HG03159 (cell line): ENCODE measurements around the gene OR5AS1.
"Not testable (repeated sequence)": the region's sequence is repeated elsewhere in the genome, so short reads cannot be mapped to it uniquely, and the experiment has no call there.

ENCODE experiments used
- ATAC-seq: cut with Tn5 transposase; IDR thresholded peaks from one replicate; pipeline ENCODE4 v1.9.1; 2021; ENCODE audit warnings: mild to moderate bottlenecking, moderate library complexity; ENCODE audit not compliant: unreplicated experiment

The OR5AS1 gene

DNA sequence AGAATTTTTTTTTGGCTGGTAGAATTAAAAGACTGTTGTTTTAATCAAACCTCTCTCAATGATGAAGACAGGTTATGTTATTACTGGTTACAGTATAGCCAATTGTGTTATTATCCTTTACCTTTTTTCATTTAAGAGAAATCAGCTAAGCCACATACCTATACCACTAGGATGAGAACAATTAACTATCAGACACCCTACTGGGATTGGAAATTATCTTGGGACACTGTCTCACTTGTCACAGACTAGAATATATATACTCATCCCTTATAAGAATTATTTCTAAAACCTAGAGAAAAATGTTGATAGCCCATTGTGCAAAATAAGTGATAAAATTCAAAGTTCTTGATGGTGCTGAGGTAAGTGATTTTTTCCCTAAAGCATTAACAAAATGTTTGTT is at the start of gene OR5AS1:
TSS of gene OR5AS1 (plus strand) at position 301 of the 400 bp plus-strand sequence. CDS start 2,765 bp downstream, outside the sequence.
- ATAC-seq, result no peak

DNA sequence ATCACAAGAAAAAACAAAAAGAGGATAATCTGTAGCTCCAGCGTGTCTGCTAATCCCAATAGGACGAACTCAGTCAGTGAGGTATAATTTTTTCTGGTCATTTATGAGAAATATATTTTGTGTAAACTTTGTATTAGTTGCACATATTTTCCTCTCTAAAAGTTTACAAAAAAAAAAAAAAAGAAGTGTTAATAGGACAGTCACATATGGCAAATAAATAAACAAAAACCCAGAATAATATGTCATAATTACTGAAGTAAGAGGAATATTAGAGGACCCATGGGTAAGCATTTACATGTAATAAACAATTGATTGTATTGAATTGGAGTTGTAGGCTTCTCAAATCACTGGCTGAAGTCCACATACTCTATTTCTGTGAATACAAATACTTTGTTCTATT is 32.9 kb upstream of the OR5AS1 start, which contains the start of gene OR5F1:
TSS of gene OR5F1 (minus strand) at position 101 of the 400 bp plus-strand sequence. CDS start at position 101, 0 bp downstream.
- ATAC-seq, result no peak

- no peak for ATAC-seq
These were observed 16.7 kb upstream of the OR5AS1 start for GRCh38 chr11:56010716-56011115.

GRCh38 chr11:56013805-56014204 is 13.6 kb upstream of the OR5AS1 start:
- ATAC-seq, result no peak

DNA sequence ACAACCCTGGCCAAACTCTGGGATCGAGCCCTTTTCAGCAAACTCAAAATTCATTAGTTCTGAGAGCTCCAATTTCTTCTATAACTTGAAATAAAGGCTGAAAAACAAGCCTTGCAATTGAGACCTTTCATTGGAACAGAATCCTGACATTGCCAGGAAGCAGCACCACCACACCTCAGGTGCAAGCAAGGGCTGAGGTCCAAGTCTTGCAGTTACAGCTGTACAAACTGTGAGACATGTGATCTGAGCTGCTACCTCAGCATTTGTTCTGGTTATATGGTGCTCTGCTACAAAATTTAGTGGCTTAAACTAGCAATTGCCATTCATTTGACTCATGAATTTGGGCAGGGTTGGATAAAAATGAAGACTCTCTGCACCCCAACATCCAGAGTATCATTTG is 18.1 kb downstream of the OR5AS1 start:
- no peak for ATAC-seq

DNA sequence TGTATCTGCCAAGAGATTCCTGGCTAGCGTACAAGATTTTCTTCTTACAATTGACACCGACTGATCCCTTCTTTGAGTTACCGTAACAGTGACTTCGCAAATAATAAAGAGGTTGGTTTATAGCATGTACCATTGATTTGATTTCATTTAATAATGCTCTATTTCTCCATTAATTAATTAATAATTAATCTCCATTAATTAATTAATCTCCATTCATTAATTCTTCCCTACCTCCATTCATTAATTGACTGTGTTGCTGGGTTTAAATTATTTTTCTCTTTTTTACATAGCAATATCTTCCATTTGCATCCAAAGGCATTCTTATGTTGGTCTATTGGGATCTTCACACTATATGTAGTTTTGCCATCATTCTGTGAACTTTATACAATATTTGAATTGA is 21.0 kb downstream of the OR5AS1 start:
- no peak for ATAC-seq

- ATAC-seq, result no peak
These were observed 22.0 kb downstream of the OR5AS1 start for GRCh38 chr11:56049487-56049886.

GRCh38 chr11:56056366-56056765 is 28.9 kb downstream of the OR5AS1 start:
- ATAC-seq, result not testable (repeated sequence)

DNA sequence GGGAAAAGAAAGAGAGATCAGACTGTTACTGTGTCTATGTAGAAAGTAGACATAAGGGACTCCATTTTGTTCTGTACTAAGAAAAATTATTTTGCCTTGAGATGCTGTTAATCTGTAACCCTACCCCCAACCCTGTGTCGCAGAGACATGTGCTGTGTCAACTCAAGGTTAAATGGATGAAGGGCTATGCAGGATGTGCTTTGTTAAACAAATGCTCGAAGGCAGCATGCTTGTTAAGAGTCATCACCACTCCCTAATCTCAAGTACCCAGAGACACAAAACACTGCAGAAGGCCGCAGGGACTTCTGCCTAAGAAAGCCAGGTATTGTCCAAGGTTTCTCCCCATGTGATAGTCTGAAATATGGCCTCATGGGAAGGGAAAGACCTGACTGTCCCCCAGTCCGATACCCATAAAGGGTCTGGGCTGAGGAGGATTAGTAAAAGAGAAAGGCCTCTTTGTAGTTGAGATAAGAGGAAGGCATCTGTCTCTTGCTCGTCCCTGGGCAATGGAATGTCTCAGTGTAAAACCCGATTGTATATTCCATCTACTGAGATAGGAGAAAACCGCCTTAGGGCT is 30.3 kb downstream of the OR5AS1 start:
- not testable (repeated sequence) for ATAC-seq

DNA sequence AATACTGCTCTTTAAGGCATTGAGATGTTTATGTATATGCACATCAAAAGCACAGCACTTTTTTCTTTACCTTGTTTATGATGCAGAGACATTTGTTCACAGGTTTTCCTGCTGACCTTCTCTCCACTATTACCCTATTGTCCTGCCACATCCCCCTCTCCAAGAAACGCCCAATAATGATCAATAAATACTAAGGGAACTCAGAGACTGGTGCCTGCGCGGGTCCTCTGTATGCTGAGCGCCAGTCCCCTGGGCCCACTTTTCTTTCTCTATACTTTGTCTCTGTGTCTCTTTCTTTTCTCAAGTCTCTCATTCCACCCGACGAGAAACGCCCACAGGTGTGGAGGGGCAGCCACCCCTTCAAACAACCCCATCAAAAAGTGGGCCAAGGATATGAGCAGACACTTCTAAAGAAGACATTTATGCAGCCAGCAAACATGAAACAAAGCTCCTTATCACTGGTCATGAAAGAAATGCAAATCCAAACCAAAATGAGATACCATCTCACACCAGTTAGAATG is 30.9 kb downstream of the OR5AS1 start:
- not testable (repeated sequence) for ATAC-seq

- ATAC-seq, result no peak
These were observed 39.5 kb downstream of the OR5AS1 start for GRCh38 chr11:56066980-56067379.
